ENCODE results near the gene HSD11B2.

The HSD11B2 gene

DNA sequence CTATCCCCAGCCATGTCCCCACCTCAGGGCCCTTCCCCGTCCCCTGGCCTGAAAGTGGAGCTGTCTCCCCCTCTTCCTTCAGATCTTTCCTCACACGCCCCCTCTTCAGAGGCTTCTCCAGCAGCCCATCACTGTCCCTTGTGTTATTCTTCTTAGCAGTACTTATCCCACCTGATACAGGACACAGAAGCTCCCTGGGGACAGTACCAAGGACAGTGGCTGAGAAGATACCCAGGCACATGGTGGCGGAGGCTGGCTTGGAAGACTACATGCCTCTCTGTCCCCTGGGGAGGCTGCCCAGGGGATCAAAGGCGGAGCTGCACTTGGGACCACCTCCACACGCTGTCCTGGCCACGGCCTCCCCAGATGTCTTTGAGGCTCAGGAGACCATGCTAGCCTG, 23.9 kb downstream of the HSD11B2 start:
- DNase-seq: no peak

DNA sequence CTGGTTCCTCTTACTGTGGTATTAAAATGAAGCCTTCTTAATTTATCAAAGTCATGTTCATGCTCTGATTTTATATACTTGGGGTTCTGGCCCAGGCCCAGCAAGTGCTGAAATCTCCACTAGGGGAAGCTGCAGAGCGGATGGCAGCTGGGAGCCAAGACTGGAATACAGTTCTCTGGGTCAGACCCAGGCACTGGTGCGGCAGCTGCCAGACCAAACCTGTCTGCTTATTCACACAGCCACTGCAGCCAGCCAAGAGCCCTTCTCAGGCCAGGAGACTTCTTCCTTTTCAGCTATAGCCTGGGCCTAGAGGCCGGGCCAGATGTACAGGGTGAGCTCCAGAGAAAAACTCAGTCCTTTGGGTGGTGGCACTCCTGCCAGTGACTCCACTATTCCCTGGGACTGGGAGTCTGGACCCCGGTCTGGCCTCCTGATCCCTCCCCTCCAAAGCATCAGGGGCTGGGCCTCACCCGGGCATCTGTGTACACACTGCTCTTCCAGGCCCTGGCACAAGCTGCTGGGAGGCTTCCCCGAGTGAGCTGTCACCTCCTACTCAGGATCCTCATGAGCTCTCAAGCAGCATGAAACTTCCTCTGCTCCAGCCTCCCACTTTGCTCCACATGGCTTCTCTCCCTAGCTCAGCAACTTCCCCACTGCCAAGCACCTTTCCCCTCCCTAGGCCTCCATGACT, 25.6 kb downstream of the HSD11B2 start:
- DNase-seq: no peak

DNA sequence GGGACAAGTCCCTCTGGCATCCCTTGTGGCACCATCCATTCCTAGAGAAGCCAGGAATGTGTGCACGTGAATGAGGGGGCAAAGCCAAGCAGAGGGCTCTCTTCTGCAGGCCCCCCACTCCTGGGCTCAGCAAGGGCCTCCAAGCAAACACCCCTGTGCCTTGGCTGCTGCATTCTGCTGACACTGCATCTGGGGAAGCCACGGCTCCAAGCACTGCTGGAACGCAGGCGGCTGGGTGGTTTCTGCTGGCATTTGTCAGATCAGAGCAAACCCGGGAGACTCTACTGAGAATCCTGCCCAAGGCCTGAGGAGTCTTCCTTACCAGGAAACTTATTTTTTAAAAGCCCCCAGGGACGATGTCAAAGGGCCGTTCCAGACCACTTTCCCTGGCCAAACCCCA, 26.7 kb downstream of the HSD11B2 start:
- DNase-seq: no peak

DNA sequence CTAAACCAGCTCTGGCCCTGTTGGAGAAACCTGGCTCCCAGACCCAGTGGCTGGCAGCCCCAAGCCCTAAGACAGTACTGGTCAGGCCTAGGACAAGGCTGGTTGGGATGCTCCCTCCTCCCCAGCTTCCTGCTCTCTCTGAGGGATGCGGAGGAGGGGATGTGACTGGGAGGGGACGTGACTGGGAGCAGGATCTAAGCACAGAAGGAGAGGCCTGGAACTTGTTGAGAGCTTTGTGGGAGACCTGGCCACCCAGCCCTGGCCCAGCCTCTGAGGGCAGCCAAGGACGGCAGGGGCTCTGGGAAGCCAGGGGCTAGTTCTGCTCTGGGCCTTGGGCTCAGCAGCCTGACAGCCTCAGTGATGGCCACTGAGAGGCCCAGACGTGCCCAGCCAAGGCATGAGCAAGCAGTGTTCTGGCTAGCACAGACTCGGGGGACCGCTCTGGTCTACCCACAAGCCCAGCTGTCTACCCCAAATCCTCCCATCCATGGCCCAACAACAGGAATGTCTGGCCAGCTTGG, 27.3 kb downstream of the HSD11B2 start:
- no peak for DNase-seq

DNA sequence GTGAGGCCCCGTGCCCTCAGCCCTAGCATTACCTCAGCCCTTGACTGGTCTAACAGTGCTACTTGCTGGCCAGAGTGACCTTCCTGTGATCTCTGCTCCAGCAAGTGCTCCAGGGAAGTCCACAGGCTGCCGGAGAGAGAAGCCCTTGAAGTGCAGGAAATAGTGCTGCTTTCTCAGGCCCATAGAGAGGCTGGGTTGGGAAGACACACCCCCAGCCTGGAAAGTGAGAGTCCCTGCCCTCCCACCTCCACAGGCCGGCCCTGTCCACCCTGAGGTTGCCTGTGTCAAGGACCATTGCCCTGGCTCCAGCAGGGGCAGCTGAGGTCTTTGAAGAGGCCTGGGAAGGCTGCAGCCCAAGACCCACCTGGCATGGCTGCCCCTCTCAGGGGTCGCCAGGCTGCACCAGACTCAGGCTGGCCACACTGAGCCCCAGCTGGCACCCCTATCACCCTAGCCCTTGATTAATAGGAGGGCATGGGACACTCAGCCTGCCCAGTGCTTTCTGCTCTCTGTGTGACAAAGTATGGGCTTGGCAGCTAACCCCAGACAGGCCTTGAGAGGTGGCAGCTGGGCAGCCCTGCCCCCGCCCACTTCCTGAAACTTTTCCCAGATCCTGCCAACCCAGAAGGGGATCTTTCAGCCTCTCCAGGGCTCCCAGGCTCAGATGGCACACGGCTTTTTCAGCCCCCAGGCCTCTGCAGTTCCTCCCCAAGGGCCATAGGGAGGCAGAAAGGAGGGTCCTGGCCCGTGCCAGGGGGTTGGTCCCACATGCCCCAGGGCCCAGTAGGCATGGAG, 28.3 kb downstream of the HSD11B2 start:
- no peak for DNase-seq

DNA sequence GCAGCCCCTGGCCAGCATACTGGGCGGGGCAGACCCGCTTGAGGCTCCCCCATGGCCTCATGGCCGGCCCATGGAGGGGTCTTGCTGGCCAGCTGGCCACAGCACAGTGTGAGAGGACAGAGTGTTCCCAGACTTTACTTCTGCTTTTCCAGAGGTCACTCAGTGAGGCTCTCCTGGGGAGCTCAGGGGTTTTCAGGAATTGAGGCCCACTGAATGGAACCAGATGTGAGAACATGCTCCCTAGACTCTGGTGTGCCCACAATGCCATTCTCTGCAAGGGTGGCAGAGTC, 28.9 kb downstream of the HSD11B2 start:
- no peak for DNase-seq

DNA sequence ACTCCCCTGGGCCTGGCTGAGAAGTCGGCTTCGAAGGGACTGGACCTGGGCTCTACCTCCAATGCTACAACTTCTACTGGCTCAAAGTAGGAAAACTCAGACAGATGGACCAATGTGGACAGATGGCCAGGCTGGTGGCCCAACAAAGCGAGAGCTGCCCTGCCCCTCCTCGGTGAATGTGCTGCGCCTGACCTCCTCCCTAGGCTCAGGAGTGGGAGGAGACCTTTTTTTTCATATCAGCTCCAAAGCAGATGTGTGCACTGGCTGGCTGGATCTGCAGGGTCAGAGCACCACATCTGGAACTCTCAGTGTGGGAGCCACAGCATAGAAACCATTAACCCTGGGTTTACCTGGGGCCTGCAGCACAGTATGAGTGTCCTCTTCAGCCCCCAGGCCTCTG, 29.2 kb downstream of the HSD11B2 start:
- DNase-seq: no peak

DNA sequence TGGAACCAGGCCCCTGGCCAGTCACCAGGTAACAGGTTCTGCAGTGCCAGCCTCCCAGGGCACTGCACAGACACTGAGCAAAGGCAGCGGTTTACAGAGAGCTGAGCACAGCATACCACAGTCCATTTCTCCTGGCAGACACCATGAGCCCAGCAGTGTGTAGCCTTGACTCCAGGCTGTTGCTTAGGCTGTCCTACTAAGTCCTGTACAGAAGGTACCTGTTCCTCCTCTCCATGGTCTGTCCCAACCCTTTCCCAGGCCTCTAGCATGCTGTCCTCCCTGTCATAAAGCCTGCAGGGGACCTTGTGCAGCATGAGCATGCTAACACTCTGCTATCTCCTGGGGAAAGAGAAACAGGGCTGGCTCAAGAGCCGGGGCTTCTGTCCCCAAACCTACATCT, 30.0 kb downstream of the HSD11B2 start:
- DNase-seq: no peak

DNA sequence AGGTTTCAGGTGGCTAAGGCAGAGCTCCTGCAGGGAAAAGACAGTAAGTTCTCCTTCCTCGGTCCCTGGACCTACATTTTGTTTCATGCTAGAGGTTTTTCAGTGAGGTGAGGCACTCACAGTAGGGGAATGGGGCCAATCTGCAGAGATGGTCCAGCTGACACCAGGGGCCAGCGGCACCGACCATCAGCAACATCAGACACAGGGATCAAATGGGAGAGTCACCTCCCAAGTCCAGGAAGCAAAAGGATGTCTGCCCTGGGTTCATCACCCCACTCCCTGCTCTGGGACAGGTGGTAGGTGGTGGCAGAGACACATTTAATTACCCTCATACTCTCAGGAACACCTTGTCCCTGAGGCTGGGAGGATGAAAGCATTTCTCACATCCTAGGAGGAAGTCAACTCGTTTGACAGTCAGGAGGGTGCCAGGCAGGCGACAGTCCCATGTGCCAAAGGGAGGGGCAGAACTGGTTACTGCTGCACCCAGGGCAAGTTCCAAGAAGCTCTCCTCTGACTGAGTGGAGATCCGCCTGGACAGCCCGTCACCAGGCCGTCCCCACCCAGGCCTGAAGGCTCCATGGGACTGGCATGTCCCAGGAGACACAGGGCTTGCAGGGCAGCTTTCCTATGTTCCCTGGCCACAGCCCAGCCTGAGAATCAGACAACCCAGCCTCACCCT, 30.8 kb downstream of the HSD11B2 start:
- DNase-seq: no peak

DNA sequence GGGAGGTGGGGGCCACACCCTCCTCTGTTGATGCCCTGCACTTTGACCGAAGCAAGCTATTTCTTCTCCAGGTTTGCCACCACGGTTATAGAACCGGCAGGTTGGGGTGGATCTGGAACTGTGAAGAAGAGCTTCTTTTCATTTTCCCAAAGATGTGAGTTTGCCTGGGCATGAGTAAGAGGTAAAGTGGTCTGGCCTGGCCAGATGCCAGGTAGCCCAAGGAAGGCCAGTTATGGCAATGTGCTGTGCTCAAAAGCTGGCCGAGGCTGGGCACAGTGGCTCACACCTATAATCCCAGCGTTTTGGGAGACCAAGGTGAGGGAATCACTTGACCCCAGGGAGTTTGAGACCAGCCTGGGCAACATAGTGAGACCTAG, 31.3 kb downstream of the HSD11B2 start:
- no peak for DNase-seq

DNA sequence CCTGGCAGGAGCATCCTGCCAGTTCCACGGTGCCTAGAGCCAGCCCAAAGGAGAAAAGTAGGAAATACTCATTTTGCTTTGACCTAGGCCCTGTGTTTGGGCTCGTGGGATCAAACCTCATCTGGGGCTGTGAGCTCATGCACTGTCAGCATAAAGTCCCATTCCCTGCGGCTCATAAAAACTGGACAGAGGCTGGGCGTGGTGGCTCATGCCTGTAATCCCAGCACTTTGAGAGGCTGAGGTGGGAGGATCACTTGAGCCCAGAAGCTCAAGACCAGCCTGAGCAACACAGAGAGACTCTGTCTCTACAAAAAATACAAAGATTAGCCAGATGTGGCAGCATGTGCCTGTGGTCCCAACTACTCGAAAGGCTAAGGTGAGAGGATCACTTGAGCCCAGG, 32.1 kb downstream of the HSD11B2 start:
- DNase-seq: no peak

DNA sequence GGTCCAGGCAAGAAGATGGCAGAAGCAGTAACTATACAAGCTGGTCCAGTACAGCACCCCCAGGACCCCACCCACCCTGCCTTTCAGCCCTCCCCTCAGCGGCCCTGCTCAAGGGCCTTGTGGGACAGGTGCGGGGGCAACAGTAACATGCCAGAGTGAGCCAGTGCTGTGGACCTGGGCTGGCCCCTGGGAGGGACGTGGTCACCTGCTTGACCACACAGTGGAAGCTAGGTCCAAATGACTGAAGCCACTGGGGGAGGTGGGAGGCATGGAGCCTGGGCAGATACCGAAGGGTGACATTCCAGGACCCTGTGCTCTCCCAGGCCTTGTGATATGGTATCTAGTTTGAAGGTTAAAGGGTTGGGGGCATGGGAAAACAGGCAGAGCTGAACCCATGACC, 32.8 kb downstream of the HSD11B2 start:
- no peak for DNase-seq

DNA sequence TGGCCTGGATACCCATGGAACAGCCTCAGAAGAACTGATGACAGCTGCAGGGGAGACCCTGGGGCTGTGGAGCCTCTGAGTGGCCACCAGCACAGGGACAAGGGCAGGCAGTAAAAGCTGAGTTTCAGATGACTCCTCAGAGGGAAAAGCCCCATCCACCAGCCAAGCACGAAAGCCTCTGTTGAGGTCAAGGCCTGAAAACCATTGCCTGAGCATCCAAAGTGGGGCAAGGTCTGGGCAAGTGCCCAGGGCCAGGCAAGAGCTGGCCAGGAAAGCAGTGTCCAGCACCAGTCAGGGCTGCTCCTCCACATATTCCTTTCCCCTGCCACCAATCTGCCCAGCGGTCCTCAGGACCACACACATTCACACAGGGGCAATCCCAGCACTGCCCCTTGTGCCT, 33.6 kb downstream of the HSD11B2 start:
- DNase-seq: no peak

DNA sequence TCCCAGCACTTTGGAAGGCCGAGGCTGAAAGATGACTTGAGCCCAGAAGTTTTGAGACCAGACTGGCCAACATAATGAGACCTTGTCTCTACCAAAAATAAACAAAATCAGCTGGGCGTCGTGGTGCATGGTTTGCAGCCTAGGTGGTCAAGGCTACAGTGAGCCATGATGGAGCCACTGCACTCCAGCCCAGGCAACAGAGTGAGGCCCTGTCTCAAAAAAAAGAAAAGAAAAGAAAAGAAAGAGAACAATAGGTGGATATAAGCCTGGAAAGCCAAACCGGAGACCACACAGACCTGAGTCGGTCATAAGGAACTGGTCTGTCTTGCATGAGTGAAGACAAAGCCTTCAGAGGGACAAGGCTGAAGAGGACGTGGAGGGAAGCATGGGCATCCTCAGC, 35.7 kb downstream of the HSD11B2 start:
- DNase-seq: no peak

DNA sequence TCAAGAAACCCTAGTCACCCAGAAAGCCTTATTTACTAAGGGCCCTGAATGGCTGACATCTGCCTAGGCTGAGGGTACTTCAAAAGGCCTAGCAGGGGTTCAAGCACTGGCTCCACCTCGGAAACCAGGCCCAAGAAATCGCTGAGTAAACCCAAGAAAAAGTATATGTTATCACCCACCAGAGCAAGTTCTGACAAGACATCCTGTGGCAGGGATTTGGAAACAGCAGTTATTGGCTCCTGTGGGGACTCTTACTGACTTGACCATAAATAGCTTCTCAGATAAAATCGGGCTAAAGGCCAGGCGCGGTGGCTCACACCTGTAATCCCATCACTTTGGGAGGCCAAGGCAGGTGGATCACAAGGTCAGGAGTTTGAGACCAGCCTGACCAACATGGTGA, 37.8 kb downstream of the HSD11B2 start:
- no peak for DNase-seq

DNA sequence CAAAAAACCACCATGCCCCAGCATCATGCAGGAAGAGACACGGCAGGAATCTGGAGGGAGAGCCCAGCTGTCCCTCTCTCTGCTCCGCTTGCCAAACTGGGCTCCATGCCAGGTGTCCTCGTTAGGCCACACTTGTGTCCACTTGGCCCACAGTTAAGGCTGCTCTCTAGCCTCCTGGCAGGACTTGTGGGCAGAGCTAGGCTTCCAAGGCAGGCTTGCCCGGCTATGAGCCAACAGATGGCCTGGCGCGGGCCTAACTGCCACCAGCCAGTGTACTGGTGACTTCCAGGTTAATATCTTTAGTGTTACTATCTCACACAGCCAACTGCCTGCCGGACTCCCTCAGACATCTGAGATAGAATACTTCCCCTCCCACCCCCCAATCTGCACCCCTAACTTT, 39.4 kb downstream of the HSD11B2 start:
- DNase-seq: no peak

DNA sequence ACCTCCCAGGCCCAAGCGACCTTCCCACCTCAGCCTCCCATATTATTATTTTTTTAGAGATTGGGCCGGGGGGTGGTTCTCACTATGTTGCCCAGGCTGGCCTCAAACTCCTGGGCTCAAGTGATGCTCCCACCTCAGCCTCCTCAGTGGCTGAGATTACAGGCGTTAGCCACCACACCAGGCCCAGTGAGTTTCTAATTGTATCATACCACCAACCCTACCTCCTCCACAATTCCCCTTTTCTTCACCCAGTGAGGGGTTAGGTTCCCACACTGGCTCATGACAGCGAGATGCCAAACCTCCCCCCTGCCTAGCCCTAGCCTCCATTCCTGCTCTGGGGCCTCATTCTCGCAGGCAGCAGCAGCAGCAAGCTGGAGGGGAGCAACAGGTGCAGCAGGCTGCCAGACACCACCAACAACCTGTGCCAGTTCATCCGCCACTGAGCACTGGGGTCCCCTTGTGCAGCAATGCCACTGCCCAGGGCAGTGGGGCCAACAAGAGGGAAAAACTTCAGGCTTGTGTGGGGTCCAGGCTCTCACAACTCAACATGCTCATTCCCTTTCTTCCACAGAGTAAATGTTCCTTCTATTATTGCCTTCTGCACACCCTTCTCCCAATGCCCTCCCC, 41.0 kb downstream of the HSD11B2 start:
- DNase-seq: no peak

DNA sequence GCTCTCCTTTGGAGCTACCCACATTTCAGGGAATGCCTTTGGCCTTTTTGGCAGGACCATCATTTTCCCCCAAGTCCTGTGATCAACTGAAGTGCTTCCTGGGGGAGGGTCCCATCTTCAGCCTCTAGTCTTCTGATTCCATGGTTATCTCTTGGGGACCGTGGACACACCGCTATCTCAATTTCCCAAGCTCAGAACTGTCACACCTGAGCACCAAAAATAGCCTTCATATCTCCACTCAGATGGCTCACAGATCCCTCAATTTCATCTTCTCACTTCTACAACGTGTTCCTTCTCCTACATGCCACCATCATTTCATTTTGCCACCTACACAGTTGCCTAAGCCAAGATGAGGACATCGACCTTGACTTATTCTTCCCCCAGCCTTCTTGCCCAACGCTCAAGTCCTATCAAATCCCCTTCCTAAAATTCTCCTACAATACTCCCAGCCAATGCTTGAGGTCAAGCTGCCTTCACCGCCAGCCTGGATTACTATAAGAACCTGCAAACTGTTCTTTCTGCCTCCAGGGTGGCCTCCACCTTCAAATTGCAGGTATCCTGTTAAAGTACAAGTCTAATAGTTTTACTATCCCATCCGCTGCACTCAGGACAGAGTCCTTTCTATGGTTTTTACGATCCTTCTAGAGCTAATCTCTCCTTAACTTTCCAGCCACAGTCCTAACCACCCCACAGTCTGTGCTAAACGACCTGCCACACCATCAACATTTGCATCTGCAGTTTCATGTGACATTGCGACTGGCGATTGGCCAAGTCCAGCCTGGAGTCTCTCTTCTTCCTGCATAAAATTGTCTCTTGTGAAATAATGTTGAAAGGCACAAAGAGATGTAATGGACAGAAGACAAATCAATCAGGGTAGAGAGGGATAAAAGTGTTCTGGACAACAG, 43.9 kb downstream of the HSD11B2 start:
- DNase-seq: no peak

DNA sequence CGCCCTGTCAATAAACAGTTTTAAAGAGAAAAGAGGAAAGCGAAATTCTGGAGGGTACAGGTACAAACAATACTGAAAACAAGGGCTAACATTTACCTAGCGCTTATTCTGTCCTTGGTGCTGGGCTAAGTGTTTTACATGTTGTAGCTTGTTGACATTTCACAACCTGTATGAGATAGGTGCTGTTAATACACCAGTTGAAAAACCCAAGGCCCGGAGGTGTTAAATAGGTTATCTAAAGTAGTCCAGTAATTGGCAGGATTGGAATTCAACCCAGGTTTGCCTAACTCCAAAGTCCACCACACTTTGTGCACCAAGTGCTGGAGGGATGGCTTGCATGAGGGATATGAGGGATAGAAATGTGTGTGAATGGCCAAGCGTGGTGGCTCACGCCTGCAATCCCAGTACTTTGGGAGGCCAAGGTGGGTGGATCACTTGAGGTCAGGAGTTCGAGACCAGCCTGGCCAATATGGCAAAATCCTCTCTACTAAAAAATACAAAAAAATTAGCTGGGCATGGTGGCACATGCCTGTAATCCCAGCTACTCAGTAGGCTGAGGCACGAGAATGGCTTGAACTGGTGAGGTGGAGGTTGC, 47.1 kb downstream of the HSD11B2 start:
- DNase-seq: no peak

DNA sequence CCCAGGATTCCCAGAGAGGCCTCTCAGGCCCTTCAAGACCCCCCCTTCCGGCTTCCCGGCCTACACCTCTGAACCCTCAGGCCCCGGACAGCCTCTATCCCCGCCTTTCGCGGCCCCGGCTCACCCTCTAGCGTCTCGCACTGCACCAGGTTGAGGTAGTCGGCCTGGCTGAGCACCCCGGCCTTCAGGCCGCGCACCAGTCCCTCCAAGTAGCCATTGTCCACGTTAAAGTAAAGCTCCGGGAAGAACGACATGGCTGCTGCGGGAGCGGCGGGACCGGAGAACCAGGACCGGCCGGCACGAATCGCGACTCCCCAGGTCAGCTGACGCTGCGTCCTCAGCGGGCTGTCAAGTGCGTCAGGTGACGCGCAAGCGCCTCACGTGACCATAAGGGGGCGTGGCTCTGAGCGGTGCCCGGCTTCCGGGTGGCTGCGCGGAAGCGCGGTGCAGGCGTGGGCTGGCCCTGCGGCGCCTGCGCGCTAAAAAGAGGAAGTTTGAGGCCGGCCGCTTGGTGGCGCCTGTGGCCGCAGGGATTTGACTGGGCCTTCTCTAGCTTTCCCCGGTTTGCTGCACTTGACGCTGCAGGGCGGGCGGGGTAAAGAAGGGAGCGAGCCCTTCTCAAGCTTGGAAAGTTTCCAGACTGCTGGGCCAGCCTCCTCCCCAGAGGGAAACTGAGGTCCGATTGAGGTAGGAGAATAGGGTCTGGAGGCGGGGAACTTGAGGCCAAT, 50.1 kb downstream of the HSD11B2 start, which contains the start of gene ATP6V0D1:
ATP6V0D1 (minus strand) TSS at position 325 of the 728 bp plus-strand sequence; CDS start at position 254, 71 bp downstream.
- peak; percentile 100 for DNase-seq

DNA sequence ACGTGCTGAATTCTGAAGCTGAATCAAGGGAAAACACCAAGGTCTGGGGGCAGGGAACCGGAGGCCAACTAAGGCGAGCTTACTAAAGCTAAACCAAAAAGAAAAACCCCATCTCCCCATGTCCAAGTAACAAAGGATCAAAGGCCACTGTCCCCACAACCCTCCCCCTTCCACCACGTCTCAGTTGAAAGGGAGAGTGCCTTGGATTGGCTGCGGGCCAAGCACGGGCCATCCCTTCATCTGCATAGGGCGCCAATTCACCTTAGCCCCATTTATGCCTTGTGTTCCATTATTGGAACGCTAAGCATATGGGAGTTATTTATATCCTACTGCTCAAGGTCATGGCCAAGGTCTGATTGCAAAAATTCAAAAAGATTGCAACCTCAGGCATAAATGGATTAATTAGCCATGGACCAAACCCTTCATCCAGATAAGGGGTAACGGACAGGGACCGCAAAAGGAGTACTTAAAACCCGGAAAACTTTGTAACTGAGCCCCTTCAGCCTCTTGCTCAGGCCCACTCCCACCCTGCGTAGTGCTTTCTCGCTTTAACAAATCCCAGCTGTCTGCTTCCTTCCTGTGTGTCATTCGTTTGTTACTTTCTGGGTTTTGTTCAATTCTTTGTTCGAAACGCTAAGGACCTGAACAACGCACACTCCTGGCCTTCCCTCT, 50.8 kb downstream of the HSD11B2 start:
- peak; percentile 80 for DNase-seq
